ENCODE measurements around the gene SPAG16.

The SPAG16 gene

GRCh38 chr2:214315324-214315723 is 1031.1 kb downstream of the SPAG16 start:
- DNase-seq = no peak

GRCh38 chr2:214320211-214320610 is 1035.9 kb downstream of the SPAG16 start:
- DNase-seq = no peak

DNA sequence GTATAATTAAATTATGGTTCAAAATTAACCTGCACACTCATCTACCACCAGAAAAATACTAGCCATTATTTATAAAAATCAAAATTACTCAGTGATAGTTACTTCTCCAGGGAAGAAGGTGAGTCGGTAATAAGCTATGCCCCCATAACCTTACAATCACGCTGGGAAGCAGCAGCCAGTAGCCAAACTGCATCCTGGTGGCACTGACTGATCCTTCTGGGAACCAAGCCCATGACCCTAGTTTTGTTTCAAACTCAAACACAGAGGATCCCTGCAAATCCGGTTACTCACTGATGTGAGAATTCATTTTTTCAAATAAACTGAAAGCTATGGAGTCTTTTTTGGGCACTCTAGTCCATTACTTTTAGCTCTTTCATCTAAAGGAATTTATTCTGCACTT is 1038.4 kb downstream of the SPAG16 start:
- no peak for DNase-seq

DNA sequence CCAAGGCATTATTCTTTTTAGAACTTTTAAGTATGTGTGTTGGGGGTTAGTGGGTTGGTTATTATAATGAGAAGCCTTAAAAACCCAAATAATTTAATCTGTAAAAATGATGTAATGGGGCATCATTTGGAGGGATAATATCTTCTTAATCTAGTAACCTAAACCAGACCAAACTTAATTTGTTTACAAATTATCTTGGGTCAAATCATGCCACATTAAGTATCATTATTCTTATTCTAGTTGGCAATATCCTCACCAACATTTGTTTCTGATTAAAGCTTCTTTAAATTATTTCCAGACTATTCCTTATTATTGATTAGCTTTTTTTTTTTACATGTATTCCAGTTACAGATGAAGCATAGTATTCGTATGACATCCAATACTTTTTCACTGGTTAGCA is 1041.1 kb downstream of the SPAG16 start:
- no peak for DNase-seq

DNA sequence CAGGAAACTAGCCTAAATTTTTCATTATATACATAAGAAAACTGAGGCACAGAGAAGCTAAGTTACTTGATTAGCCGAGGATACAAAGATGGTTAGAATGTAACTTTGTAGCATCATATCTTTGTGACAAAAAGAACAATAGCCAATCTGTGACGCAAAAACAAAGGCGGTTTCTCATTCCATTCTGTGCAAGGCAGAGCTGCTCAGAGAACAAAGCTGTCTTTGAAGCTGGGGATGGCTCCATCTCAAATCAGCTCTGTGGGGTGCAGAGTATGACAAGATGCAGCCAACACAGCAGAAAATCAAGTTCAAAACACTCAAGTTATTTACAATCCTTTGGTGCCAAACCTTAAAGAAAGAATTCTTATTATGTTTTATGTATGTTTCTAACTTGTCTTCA is 1044.7 kb downstream of the SPAG16 start:
- DNase-seq = no peak

GRCh38 chr2:214341646-214342045 is 1057.4 kb downstream of the SPAG16 start:
- DNase-seq = no peak

- DNase-seq = no peak
Observed at GRCh38 chr2:214358506-214358905, 1074.2 kb downstream of the SPAG16 start.

DNA sequence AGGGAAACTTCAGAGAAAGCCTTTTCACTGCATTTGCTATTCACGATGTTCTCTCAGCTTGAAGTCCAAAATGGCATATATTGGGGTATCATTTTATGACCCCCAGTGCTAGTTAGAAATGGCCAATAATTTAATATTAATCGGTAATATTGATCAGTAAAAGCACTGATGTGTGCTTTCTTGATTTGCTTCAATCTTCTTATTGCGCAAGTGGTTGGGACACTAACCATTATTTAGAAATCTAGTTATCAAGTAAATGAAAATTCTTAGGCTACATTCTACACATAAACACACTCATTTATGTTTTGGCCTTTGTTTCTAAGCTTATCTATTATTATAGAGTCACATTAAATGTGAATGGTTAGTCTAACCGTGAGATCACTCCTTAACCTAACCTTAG is 1076.9 kb downstream of the SPAG16 start:
- DNase-seq = no peak

GRCh38 chr2:214365549-214365948 is 1081.3 kb downstream of the SPAG16 start:
- no peak for DNase-seq

DNA sequence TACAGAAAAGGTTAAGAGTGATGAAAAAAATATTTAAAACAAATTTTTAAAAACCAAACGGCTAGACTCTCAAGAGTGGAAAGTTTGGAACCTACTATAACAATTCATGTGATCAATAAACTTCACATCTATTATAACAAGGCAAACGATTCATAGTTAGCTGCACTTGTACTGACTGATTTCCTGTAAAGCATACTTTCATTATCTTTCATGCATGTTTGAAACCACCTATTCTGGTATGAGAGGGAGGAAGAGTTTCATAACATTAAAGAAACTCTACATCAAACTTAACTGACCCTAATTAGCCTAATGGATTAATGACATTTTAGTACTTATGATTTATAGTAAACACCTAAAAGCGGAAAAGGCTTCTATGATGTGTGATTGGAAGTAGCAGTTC is 1082.9 kb downstream of the SPAG16 start:
- DNase-seq = no peak

DNA sequence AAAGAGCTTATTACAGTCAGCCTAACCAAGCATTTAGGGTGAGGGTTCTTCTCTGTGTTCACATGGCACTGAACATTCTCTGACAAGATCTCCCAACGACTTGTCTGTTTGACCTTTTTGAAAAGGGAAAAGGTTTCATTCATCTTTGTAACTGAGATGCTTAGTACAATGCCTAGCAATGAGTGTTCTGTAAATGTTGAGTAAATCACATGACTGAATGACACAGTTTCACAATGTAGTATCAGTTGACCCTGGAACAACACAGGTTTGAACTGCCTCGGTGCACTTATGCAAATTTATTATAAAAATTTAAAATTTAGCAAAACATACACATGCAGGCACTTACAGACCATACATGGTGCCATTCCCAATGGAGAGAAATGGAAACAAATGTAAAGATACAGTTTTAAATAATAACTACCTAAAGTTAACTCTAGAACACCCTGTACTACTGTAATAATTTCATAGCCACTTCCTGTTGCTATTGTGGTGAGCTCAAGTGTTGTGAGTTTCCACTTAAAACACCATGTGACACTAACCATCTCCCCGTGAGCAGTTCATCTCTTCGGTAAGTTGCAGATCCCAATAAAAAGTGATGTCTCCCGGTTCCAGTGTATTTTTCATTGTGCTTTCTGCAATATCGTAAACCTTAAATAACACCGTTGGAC is 1092.5 kb downstream of the SPAG16 start:
- no peak for DNase-seq

DNA sequence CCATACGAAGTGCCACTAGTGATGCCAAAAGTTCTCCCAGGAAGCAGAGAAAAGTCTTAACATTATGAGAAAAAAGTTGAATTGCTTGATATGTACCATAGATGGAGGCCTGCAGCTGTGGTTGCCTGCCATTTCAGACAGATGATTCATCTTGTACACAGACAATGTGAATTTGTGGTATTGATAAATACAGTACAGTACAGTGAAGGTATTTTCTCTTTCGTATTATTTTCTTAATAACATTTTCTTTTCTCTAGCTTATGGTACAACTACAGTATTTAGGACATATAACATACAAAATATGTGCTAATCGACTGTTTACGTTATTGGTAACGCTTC is 1093.0 kb downstream of the SPAG16 start:
- DNase-seq = no peak

DNA sequence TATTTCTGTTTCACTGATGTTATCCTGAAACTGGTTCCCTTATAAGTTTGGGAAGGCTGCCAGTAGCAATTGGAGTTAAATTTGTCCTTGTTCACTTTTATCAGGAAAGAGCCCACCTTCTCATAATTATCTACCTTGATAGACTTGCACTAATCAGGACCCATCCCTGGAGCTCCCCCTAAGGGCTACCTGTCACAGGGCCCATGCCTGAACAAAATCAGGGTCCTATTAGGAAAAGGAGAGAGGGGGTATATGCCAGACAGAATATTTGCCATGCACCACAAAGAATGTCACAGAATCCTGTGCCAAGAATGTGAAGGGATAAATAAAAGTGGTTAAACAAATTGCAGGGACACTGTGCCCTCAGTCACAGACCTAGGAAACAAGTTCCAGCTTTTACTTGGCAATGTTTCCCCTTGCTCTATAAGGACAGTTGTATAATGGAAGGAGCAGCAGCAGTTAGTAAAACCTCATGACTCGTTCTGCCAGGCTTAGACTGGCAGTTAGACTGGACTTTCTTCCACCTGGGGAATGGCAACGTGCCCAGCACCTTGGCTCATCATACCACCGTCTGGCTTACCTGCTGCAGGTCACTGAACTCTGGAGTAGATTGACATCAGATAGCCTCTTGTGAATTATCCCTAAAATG is 1094.3 kb downstream of the SPAG16 start:
- no peak for DNase-seq

DNA sequence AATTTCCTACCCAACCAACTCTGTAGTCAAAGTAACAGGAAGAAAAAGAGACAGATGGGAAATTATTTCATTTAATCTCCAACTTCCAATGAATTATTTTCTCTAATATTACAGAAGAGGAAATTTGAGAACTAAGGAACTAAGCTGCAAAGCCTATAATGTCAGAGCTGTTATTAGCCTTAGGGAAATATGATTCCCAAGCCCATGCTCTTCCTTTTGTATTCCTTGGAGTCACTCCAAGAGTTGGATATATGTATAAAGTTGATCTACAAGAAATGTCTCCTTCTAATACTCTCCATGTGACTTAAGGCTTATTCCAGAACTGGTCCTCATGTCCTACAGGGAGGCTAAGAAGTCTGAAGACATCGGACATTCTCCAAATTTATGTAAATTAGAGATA is 1095.0 kb downstream of the SPAG16 start:
- no peak for DNase-seq

GRCh38 chr2:214380681-214381080 is 1096.4 kb downstream of the SPAG16 start:
- no peak for DNase-seq

- DNase-seq = no peak
Observed at GRCh38 chr2:214382229-214382628, 1098.0 kb downstream of the SPAG16 start.

DNA sequence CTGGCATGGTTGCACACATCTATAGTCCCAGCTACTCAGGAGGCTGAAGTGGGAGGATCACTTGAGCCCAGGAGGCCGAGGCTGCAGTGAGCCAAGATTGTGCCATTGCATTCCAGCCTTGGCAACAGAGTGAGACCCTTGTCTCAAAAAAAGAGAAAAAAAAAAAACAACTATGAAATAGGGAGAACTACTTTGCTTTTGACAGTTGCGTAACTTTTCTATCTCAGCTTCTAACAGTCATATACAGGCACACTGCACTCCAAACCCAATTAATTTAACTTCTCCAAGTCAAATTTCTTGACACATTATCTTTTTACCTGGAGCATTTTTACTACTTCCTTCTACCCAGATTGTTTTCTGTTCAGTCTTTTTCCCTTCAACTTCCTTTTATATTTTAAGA is 1102.5 kb downstream of the SPAG16 start:
- no peak for DNase-seq

DNA sequence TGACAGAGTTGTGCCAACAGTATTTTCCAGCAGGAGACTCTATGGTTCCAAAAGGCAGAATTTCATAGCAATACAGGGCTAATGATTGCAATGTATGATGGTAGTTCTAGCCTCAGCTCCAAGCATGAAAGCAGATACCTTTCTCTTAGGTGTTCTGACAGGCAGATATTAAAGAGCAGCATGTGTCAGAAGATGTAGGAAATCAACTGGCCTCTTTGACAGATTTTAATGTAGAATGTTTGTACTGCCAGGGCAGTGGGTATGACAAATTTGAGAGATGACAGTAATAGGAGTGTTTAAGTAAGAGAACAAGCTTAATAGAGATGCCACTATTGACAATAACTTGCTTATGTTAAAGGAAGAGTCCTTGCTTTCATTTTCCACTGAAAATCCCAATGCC is 1105.1 kb downstream of the SPAG16 start:
- no peak for DNase-seq

- DNase-seq = no peak
Observed at GRCh38 chr2:214393796-214394195, 1109.5 kb downstream of the SPAG16 start.

DNA sequence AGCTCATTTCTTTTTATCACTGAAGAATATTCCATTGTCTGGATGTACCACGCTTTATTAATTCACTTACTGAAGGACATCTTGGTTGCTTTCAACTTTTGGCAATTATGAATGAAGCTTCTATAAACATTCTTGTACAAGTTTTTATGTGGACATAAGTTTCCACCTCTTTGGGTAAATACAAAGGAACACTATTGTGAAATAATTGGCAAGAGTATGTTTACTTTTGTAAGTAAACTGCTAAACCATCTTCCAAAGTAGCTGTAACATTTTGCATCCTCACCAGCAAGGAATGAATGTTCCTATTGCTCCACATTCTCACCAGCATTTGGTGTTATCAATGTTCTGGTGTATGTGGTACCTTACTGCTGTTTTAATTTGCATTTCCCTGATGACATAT is 1110.8 kb downstream of the SPAG16 start:
- DNase-seq = no peak

DNA sequence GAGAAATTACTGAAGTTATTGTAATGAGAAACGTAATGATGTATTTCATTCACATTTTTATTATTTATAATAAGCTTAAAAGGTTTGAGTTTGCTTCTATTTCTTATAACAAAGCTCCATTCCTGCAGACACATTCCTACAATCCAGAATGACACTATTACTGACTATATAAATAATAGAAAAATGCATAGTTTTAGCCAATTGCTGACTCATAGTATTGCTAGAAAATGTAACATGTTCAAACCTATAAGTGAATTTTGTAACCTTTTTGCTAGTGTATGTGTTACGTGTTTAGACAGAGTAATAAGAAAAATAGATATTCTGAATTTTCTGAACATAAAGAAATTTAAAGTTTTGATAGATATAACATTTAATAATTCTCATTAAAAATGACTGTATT is 1117.3 kb downstream of the SPAG16 start:
- no peak for DNase-seq

- DNase-seq = no peak
Observed at GRCh38 chr2:214410128-214410775, 1126.0 kb downstream of the SPAG16 start.

DNA sequence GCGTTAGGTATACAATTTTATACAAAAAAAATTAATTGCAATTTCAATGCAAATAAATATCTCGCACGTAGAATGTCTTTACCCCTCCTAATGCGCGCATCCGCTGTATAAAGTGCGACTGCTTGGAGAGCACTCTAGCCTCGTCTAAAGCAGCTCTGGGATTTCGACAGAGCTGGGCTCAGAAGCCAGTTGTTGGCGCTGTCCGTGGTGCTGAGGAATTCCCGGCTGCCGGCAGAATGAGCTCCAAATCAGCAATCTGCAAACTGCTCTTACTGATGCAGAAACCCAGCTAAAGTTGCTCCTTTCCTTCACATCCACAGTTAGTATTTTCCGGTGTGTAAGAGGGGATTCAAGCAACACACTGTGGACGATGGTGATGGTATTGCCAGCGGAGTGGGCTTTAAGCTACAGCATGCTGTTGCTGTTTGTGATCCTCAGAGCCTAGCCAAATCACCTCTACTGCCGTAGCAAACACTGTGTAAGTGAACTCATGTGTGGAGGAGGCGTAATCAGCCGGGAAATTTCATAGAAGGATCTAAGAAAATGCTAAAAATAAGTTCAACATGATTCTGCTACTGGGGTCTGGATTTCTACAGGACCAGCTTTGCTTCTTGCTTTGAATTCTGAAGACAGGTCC is 1126.8 kb downstream of the SPAG16 start, which contains the start of gene VWC2L:
TSS of gene VWC2L (plus strand) at position 137 of the 637 bp plus-strand sequence. CDS start 3,140 bp downstream, outside the sequence.
- peak; percentile 39 to 41 for DNase-seq

DNA sequence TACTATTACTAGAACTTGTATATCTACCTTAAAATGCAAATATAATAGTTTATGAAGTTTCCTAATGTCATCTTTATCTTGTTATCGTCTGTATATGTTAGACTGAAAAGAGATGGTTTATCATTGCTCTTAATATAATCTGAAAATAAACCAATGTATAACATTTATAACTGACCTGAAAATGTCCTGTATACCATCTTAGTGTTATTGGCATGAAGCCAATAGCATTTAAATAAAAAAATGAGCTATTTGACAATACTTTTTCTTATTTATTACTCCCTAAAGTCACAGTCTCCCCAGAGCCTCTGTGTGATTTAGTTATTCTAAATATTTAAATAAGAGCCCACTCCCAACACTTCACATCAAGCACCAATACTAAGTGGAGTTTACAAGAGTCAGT is 1128.4 kb downstream of the SPAG16 start:
- DNase-seq = no peak

All from activated CD4-positive, alpha-beta T cell treated with anti-CD3 and anti-CD28 coated beads, Interleukin-2, amount 50 U/mL, for 48 hours (primary cell).